Spleen (tissue), 7 donors: Measurements from ENCODE around the gene BNC2.

Experiments used
- POLR2A ChIP-seq, 3 donors: fragments of 450-650 bp; IDR thresholded peaks; one replicate each; pipeline ENCODE4 v1.5.1; 2017; ENCODE audit warnings: antibody characterized with exemption in 3 of 3, mild to moderate bottlenecking in 1 of 3
- TF ChIP-seq, protein P1 (sequence below), 11 experiments: fragments of 200-600 bp in 7 of 11; fragments of 450-650 bp in 4 of 11; sonication (generic) in 4 of 11; IDR thresholded peaks in 8 of 11; conservative IDR thresholded peaks in 3 of 11; 1 replicate in 7 of 11; 2 replicates in 4 of 11; pipeline versions ENCODE4 v1.4.0 to v1.8.0; 2016 to 2021; ENCODE audit warnings: antibody characterized with exemption in 11 of 11, inconsistent platforms in 4 of 11, mild to moderate bottlenecking in 1 of 11
- donor health status: DM: no; HTN: no; CAD: no; lungs with moderate emphysema.
- donor health status: DM: no; HTN: no; CAD: no.
- donor health status: DM: no; HTN: no; CAD: no.

DNA sequence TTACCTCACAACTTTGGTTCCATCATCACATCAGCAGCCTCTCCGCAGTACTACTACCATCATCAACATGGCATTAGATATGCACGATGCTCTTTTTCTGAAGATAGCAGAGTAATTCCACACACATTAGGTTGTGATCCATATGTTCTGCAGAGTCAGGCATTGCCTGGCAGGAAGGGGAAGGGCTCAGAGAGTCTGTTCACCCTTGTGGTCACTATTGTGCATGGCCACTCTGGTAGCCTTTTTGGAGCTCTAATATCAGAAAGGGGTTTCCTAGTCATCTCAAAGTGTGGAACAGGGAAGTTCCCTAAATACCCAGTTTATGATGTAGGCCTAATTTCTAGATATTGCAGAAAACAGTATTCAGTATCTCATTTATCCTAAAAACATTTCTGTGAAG, 373.6 kb downstream of the BNC2 start:
- TF ChIP-seq, protein P1, sequence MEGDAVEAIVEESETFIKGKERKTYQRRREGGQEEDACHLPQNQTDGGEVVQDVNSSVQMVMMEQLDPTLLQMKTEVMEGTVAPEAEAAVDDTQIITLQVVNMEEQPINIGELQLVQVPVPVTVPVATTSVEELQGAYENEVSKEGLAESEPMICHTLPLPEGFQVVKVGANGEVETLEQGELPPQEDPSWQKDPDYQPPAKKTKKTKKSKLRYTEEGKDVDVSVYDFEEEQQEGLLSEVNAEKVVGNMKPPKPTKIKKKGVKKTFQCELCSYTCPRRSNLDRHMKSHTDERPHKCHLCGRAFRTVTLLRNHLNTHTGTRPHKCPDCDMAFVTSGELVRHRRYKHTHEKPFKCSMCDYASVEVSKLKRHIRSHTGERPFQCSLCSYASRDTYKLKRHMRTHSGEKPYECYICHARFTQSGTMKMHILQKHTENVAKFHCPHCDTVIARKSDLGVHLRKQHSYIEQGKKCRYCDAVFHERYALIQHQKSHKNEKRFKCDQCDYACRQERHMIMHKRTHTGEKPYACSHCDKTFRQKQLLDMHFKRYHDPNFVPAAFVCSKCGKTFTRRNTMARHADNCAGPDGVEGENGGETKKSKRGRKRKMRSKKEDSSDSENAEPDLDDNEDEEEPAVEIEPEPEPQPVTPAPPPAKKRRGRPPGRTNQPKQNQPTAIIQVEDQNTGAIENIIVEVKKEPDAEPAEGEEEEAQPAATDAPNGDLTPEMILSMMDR (IDR thresholded peaks at IDR 0.05 in 8 of 11, conservative IDR thresholded peaks at IDR 0.05 in 3 of 11): no peak
- TF ChIP-seq POLR2A (IDR thresholded peaks at IDR 0.05): no peak
